ENCODE measurements around the gene FBXW8. TPM values are rescaled to one million over a fixed set of nuclear protein-coding genes. Genes with fewer than 3 reads are reported as not detected.

FBXW8 gene
- total RNA-seq, 1 donor from 2014 or later, result 5.8 TPM

DNA sequence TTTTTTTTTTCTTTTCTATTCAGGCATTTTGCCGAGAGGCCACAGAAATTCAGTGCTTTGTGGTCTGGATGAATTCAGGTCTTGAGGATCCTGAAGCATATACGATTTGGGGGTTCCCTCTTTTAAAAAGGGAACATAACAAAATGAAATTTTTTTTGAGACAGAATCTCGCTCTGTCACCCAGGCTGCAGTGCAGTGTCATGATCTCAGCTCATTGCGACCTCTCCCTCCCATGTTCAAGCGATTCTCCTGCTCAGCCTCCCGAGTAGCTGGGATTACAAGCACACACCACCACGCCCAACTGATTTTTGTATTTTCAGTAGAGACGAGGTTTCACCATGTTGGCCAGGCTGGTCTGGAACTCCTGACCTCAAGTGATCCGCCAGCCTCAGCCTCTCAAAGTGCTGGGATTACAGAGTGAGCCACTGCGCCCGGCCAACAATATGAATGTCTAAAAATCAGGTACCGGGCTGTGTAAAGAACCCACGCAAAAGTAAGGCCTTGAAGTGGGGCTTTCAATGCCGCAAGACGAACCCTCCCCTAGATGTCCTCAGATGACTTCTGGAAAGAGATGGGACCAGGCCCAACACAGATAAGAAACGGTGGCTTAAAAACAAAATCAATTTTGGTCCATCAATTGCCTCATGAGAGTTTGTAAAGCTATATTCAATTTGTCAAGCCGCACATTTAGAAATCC is 158.5 kb downstream of the FBXW8 start:
- DNase-seq (ENCODE audit: low read depth) (no peak), FAIRE-seq (no peak)
- no peaks in the 10 kb centered on the region for H3K36me3 ChIP-seq (ENCODE audit: control insufficient read depth, insufficient read depth, low read length)
- no peaks in the 10 kb centered on the region for H3K27me3 ChIP-seq (ENCODE audit: control insufficient read depth, insufficient read depth, low read length)
- H3K4me3 ChIP-seq (ENCODE audit: low read depth, low read length), result no peak overlapping the region
- TF ChIP-seq, protein P1, sequence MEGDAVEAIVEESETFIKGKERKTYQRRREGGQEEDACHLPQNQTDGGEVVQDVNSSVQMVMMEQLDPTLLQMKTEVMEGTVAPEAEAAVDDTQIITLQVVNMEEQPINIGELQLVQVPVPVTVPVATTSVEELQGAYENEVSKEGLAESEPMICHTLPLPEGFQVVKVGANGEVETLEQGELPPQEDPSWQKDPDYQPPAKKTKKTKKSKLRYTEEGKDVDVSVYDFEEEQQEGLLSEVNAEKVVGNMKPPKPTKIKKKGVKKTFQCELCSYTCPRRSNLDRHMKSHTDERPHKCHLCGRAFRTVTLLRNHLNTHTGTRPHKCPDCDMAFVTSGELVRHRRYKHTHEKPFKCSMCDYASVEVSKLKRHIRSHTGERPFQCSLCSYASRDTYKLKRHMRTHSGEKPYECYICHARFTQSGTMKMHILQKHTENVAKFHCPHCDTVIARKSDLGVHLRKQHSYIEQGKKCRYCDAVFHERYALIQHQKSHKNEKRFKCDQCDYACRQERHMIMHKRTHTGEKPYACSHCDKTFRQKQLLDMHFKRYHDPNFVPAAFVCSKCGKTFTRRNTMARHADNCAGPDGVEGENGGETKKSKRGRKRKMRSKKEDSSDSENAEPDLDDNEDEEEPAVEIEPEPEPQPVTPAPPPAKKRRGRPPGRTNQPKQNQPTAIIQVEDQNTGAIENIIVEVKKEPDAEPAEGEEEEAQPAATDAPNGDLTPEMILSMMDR (IDR thresholded peaks at IDR 0.05; ENCODE audit: insufficient read depth, low read length, severe bottlenecking), result no peak

GRCh38 chr12:117069926-117070900 is 159.5 kb downstream of the FBXW8 start:
- H3K27me3 ChIP-seq (ENCODE audit: control insufficient read depth, insufficient read depth, low read length), result no peaks in the 10 kb centered on the region
- FAIRE-seq (no peak), DNase-seq (ENCODE audit: low read depth) (no peak)
- no peak overlapping the region for H3K4me3 ChIP-seq (ENCODE audit: low read depth, low read length)
- TF ChIP-seq, protein P1 (IDR thresholded peaks at IDR 0.05; ENCODE audit: insufficient read depth, low read length, severe bottlenecking), result no peak
- H3K36me3 ChIP-seq (ENCODE audit: control insufficient read depth, insufficient read depth, low read length), result no peaks in the 10 kb centered on the region

DNA sequence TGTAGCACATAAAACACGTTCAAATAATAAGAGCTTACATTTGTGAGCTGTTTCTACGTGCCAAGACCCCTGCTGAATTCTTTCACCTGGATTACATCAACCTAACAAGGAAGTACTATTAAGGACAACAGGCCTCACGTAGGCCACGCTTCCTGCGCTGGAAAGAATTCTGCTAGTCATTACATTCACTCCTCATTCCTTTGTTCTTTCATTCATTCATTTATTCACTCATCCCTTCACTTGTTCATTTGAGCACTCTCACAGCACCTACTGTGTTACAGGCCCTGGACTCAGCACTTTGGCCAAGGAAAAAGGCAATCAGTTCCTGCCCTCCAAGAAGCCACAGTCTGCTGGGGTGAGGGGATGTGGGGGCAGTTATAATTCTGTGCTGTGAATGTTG is 160.3 kb downstream of the FBXW8 start:
- no peak for FAIRE-seq
- DNase-seq (ENCODE audit: low read depth), result no peak
- Histone ChIP-seq H3K36me3 (ENCODE audit: control insufficient read depth, insufficient read depth, low read length) (no peaks in the 10 kb centered on the region), H3K4me3 (ENCODE audit: low read depth, low read length) (no peak overlapping the region), H3K27me3 (ENCODE audit: control insufficient read depth, insufficient read depth, low read length) (no peaks in the 10 kb centered on the region)
- TF ChIP-seq, protein P1 (IDR thresholded peaks at IDR 0.05; ENCODE audit: insufficient read depth, low read length, severe bottlenecking), result no peak

GRCh38 chr12:117072106-117072505 is 161.4 kb downstream of the FBXW8 start:
- Histone ChIP-seq H3K27me3 (ENCODE audit: control insufficient read depth, insufficient read depth, low read length) (no peaks in the 10 kb centered on the region), H3K4me3 (ENCODE audit: low read depth, low read length) (no peak overlapping the region), H3K36me3 (ENCODE audit: control insufficient read depth, insufficient read depth, low read length) (no peaks in the 10 kb centered on the region)
- TF ChIP-seq, protein P1 (IDR thresholded peaks at IDR 0.05; ENCODE audit: insufficient read depth, low read length, severe bottlenecking), result no peak
- FAIRE-seq (no peak), DNase-seq (ENCODE audit: low read depth) (no peak)

DNA sequence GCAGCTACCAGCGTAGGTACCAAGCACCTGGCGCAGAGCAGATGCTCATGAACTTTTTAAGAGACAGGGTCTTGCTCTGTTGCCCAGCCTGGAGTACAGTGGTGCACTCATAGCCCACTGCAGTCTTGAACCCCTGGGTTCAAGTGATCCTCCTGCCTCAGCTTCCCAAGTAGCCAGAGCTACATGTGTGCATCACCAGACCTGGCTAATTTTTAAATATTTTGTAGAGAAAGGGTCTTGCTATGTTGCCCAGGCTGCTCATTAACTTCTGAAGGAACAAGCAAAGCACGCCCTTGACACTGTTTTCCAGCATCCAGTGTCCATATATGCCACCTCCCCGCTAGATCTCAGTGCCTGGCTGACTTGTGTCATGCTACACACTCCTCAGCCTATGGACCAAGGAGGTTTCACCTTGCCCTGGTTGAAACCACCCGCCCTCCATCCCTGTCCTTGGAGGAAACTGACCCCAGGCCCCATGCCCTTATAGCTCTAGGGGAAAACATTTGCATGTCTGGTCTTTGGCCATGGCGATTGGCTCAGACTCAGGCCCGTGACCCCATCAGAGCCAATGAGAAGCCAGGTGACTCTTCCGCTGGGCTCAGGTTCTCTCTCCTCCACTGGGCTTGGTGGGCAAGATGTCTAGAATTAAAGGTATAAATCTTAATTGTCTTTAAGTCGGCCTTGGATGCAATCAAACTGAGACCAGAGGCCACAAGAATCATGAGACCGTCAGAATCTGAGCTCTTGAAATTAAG is 162.2 kb downstream of the FBXW8 start:
- H3K27me3 ChIP-seq (ENCODE audit: control insufficient read depth, insufficient read depth, low read length), result no peaks in the 10 kb centered on the region
- no peaks in the 10 kb centered on the region for H3K36me3 ChIP-seq (ENCODE audit: control insufficient read depth, insufficient read depth, low read length)
- FAIRE-seq, result no peak
- no peak overlapping the region for H3K4me3 ChIP-seq (ENCODE audit: low read depth, low read length)
- no peak for DNase-seq (ENCODE audit: low read depth)
- TF ChIP-seq, protein P1 (IDR thresholded peaks at IDR 0.05; ENCODE audit: insufficient read depth, low read length, severe bottlenecking), result no peak

Data from bronchial epithelial cell (primary cell).